NCI-H1436 (cell line): ENCODE data around the gene ARL1.
"Not testable (repeated sequence)": the region's sequence is repeated elsewhere in the genome, so short reads cannot be mapped to it uniquely, and the experiment has no call there.

Experiments
- DNase-seq: peaks from one replicate; lab custom pipeline; 2025; lab: John Stamatoyannopoulos, UW

ARL1 gene

GRCh38 chr12:101407436-101408345 lies at the start of gene ARL1:
Gene ARL1, minus strand, starts transcription at chr12:101407772. Its CDS starts 127 bp downstream, at chr12:101407645.
- DNase-seq = peak; percentile 79

GRCh38 chr12:101455685-101456084 lies 48.1 kb upstream of the ARL1 start:
- DNase-seq = no peak

GRCh38 chr12:101441461-101442224 lies 34.1 kb upstream of the ARL1 start:
- no peak for DNase-seq

GRCh38 chr12:101439236-101439635 lies 31.7 kb upstream of the ARL1 start:
- no peak for DNase-seq

GRCh38 chr12:101436136-101436535 lies 28.6 kb upstream of the ARL1 start:
- DNase-seq = no peak

- DNase-seq = no peak
Observed at GRCh38 chr12:101430456-101430855, 22.9 kb upstream of the ARL1 start.

- DNase-seq = no peak
Observed at GRCh38 chr12:101424620-101425019, 17.0 kb upstream of the ARL1 start.

- not testable (repeated sequence) for DNase-seq
Observed at GRCh38 chr12:101422066-101422465, 14.5 kb upstream of the ARL1 start.

- no peak for DNase-seq
Observed at GRCh38 chr12:101415228-101415627, 7.7 kb upstream of the ARL1 start.

GRCh38 chr12:101414533-101415119 lies 7.1 kb upstream of the ARL1 start:
- DNase-seq = peak; percentile 26

- not testable (repeated sequence) for DNase-seq
Observed at GRCh38 chr12:101410169-101410568, 2.6 kb upstream of the ARL1 start.

GRCh38 chr12:101407049-101407435 lies 530 bp downstream of the ARL1 start:
- DNase-seq = no peak

GRCh38 chr12:101391181-101391580 lies 16.4 kb downstream of the ARL1 start:
- not testable (repeated sequence) for DNase-seq

GRCh38 chr12:101379149-101379548 lies 28.4 kb downstream of the ARL1 start:
- no peak for DNase-seq

GRCh38 chr12:101375573-101375972 lies 32.0 kb downstream of the ARL1 start:
- no peak for DNase-seq

- DNase-seq = no peak
Observed at GRCh38 chr12:101372431-101372830, 35.1 kb downstream of the ARL1 start.

GRCh38 chr12:101368016-101368415 lies 39.6 kb downstream of the ARL1 start:
- no peak for DNase-seq

- DNase-seq = no peak
Observed at GRCh38 chr12:101361455-101361854, 46.1 kb downstream of the ARL1 start.

- no peak for DNase-seq
Observed at GRCh38 chr12:101356794-101357193, 50.8 kb downstream of the ARL1 start.

GRCh38 chr12:101351682-101352081 lies 55.9 kb downstream of the ARL1 start:
- DNase-seq = no peak

GRCh38 chr12:101343893-101344292 lies 63.7 kb downstream of the ARL1 start:
- no peak for DNase-seq
